Activated CD4-positive, alpha-beta T cell treated with anti-CD3 and anti-CD28 coated beads, Interleukin-2, amount 10 ng/mL, durations not matched to agents 7 days and 5 days (primary cell): ENCODE results near the gene EVI5L. TPM values are rescaled to one million over a fixed set of nuclear protein-coding genes. Genes with fewer than 3 reads are reported as not detected.
"Not testable (repeated sequence)": the region's sequence is repeated elsewhere in the genome, so short reads cannot be mapped to it uniquely, and the experiment has no call there.

Experiments
- CTCF ChIA-PET: fragments of 350-600 bp; sonication (Branson Sonifier 250); formaldehyde crosslinking; loops from one replicate; lab custom pipeline; 2021; ENCODE audit warnings: antibody characterized with exemption; lab: Charles Lee
- POLR2A ChIA-PET: fragments of 350-600 bp; sonication (Branson Sonifier 250); formaldehyde crosslinking; loops from one replicate; lab custom pipeline; 2021; ENCODE audit warnings: antibody characterized with exemption; lab: Charles Lee
- DNase-seq: peaks from one replicate; pipeline ENCODE4 v3.0.0-alpha.2; 2020
- H3K27ac Mint-ChIP-seq: one replicate; pipeline ENCODE4 v1.8.0; 2021; ENCODE audit warnings: mild to moderate bottlenecking, moderate library complexity, mixed read lengths
- H3K27me3 Mint-ChIP-seq: one replicate; pipeline ENCODE4 v1.8.0; 2021; ENCODE audit warnings: mixed read lengths
- H3K36me3 Mint-ChIP-seq: one replicate; pipeline ENCODE4 v1.8.0; 2021; ENCODE audit warnings: low read depth, mixed read lengths
- H3K4me1 Mint-ChIP-seq: one replicate; pipeline ENCODE4 v1.8.0; 2021; ENCODE audit warnings: mixed read lengths
- H3K4me3 Mint-ChIP-seq: one replicate; pipeline ENCODE4 v1.8.0; 2021; ENCODE audit warnings: mild to moderate bottlenecking, moderate library complexity, mixed read lengths
- H3K9me3 Mint-ChIP-seq: one replicate; pipeline ENCODE4 v1.8.0; 2021; ENCODE audit warnings: mixed read lengths
- total RNA-seq, 2 experiments: library from RNA; stranded (reverse); gene quantifications; one replicate each; pipeline ENCODE4 v1.2.3, GENCODE V29; 2021

Gene EVI5L
- total RNA-seq, 2 experiments from 2014 or later = 9.7 to 11.2 TPM

GRCh38 chr19:7888826-7889217 is 58.8 kb downstream of the EVI5L start:
- H3K9me3 Mint-ChIP-seq = no peaks in the 10 kb centered on the region
- CTCF ChIA-PET = no interaction called here
- peaks cover 14% of the 10 kb centered on the region for H3K27me3 Mint-ChIP-seq

DNA sequence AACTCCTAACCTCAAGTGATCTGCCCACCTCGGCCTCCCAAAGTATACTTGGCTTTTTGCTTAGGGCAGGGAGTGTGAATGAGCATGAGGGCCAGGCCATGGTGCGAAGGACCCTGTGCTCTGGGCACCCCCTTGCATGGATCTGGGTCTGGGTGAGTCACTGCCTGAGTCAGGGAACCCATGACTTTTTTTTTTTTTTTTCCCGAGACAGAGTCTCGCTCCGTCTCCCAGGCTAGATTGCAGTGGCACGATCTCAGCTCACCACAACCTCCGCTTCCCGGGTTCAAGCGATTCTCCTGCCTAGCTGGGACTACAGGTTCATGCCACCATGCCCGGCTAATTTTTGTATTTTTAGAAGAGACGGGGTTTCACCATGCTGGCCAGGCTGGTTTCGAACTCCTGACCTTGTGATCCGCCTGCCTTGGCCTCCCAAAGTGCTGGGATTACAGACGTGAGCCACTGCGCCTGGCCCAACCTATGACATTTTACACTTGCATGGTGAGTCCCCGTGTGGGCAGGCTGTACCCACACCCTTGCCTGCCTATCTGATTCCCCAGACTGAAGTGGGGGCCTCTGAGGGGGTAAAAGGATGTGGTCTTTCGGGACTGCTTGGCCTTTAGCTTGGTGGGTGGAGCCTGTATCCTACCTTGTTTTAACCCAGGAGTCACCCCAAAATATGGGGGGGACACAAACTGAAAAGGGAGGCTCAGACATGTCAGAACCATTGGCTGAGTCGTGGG is 63.5 kb downstream of the EVI5L start:
- H3K36me3 Mint-ChIP-seq, H3K4me3 Mint-ChIP-seq, POLR2A ChIA-PET, H3K4me1 Mint-ChIP-seq, DNase-seq, H3K9me3 Mint-ChIP-seq, H3K27ac Mint-ChIP-seq: not testable (repeated sequence)
- CTCF ChIA-PET = interaction anchor here (2.4 kb wide), 1 partner anchor 10 kb away, joined by 6 read pairs; the partner anchor contains the start of gene MAP2K7
- peaks cover 11% of the 10 kb centered on the region for H3K27me3 Mint-ChIP-seq

More at GRCh38 chr19:7888826-7889217, 58.8 kb downstream of the EVI5L start:
- DNase-seq = no peak
- Mint-ChIP-seq H3K4me1 (peaks cover 6% of the 10 kb centered on the region), H3K4me3 (no peak overlapping the region), H3K36me3 (no peaks in the 10 kb centered on the region), H3K27ac (no peak overlapping the region)
- POLR2A ChIA-PET = no interaction called here

DNA sequence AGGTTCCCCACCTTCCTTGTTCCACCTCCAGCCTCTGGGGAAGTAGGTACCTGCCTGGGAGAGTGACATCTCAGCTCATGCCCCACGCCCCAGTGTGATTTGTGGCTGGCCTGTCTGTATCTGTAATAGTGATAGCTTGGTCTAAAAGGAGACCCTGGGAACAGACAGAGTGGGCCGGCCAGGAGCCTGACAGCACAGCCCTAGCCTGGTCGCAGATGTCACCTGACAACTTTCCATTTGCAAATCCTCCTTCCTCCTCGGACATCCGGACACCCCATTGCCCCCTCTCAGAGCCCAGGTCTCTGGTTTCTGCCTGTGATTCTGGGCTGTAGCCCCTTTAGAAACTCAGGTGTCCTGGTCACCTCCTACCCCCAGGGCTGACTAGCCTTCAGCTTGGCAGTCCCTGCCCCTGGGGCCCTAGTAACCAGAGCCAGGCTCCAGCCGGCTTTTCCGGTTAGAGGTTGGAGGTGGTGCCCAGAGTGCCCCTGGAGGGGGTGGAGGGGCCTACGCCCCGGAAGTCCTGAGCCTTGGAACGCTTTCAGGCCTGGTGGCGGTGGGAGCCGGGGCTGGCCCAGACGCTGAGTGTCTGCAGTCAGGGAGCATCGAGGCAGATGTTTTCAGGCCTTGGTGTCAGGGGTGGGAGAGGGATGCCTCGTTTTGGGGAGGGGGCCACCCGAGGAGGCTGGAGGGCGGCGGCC is 64.7 kb downstream of the EVI5L start:
- POLR2A ChIA-PET = no interaction called here
- peaks cover 7% of the 10 kb centered on the region for H3K27me3 Mint-ChIP-seq
- H3K9me3 Mint-ChIP-seq = no peaks in the 10 kb centered on the region
- H3K4me3 Mint-ChIP-seq = no peak overlapping the region
- no peak for DNase-seq
- no peak overlapping the region for H3K27ac Mint-ChIP-seq
- CTCF ChIA-PET = interaction anchor here (0.6 to 2.4 kb wide), 3 partner anchors 9 to 23 kb away, joined by 3 to 6 read pairs (median 3); partner anchors contain the start of gene MAP2K7
- H3K4me1 Mint-ChIP-seq = no peaks in the 10 kb centered on the region
- H3K36me3 Mint-ChIP-seq = no peaks in the 10 kb centered on the region

DNA sequence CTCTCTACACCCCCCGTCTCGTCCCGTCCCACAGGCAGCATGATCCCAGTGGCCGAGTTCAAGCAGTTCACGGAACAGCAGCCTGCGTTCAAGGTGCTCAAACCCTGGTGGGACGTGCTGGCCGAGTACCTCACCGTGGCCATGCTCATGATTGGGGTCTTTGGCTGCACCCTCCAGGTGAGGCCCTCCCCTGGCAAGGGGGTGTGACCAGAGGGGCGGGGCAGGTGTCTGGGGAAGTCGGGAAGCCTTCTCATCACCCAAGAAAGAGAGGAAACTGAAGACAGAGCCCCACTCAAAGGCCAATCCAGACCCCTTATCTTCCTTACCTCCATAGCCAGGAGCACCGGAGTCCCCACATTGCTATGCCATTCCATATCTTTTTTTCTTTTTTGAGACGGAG is 65.5 kb downstream of the EVI5L start:
- no peaks in the 10 kb centered on the region for H3K4me1 Mint-ChIP-seq
- no peak overlapping the region for H3K4me3 Mint-ChIP-seq
- no peaks in the 10 kb centered on the region for H3K36me3 Mint-ChIP-seq
- CTCF ChIA-PET = interaction anchor here (0.6 kb wide), 2 partner anchors 24 to 785 kb away, joined by 5 read pairs; no protein-coding TSS in a partner anchor
- peaks cover 3% of the 10 kb centered on the region for H3K27me3 Mint-ChIP-seq
- H3K27ac Mint-ChIP-seq = no peak overlapping the region
- POLR2A ChIA-PET = no interaction called here
- DNase-seq = no peak
- H3K9me3 Mint-ChIP-seq = no peaks in the 10 kb centered on the region

DNA sequence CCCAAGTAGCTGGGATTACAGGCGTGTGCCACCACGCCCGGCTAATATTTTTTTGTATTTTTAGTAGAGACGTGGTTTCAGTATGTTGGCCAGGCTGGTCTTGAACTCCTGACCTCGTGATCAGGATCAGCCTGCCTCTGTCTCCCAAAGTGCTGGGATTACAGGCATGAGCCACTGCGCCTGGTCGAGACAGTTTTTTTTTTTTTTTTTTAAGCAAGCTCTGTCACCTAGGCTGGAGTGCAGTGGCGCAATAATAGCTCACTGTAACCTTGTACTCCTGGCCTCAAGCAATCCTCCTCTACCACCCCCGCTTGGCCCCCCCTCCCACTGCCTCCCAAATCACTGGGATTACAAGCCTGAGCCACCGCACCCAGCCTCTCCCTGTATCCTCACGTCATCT is 67.3 kb downstream of the EVI5L start:
- DNase-seq = no peak
- Mint-ChIP-seq H3K4me1 (no peaks in the 10 kb centered on the region), H3K27me3 (no peaks in the 10 kb centered on the region), H3K27ac (no peak overlapping the region), H3K9me3 (no peaks in the 10 kb centered on the region), H3K36me3 (no peaks in the 10 kb centered on the region), H3K4me3 (no peak overlapping the region)
- ChIA-PET POLR2A (no interaction called here), CTCF (interaction anchor here (0.6 to 1.5 kb wide), 5 partner anchors 10 to 139 kb away, joined by 3 to 5 read pairs (median 4); no protein-coding TSS in a partner anchor)

DNA sequence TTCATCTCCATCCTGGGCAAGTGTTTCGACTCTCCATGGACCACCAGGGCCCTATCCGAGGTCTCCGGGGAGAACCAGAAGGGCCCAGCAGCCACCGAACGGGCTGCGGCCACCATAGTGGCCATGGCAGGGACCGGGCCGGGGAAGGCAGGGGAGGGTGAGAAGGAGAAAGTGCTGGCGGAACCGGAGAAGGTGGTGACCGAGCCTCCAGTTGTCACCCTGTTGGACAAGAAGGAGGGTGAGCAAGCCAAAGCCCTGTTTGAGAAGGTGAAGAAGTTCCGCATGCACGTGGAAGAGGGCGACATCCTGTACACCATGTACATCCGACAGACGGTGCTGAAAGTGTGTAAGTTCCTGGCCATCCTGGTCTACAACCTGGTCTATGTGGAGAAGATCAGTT is 68.9 kb downstream of the EVI5L start:
- Mint-ChIP-seq H3K36me3 (no peaks in the 10 kb centered on the region), H3K27me3 (no peaks in the 10 kb centered on the region), H3K4me3 (no peak overlapping the region), H3K27ac (no peak overlapping the region), H3K4me1 (peaks cover 8% of the 10 kb centered on the region), H3K9me3 (no peaks in the 10 kb centered on the region)
- ChIA-PET CTCF (interaction anchor here (0.7 to 3.7 kb wide), 3 partner anchors 29 to 44 kb away, joined by 3 to 20 read pairs (median 4); no protein-coding TSS in a partner anchor), POLR2A (no interaction called here)
- no peak for DNase-seq

DNA sequence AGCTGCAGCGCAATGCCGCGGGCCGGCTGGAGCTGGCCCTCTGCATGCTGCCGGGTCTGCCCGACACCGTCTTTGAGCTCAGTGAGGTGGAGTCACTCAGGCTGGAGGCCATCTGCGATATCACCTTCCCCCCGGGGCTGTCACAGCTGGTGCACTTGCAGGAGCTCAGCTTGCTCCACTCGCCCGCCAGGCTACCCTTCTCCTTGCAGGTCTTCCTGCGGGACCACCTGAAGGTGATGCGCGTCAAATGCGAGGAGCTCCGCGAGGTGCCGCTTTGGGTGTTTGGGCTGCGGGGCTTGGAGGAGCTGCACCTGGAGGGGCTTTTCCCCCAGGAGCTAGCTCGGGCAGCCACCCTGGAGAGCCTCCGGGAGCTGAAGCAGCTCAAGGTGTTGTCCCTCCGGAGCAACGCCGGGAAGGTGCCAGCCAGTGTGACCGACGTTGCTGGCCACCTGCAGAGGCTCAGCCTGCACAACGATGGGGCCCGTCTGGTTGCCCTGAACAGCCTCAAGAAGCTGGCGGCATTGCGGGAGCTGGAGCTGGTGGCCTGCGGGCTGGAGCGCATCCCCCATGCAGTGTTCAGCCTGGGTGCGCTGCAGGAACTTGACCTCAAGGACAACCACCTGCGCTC is 69.8 kb downstream of the EVI5L start:
- no peak for DNase-seq
- no peaks in the 10 kb centered on the region for H3K9me3 Mint-ChIP-seq
- H3K27ac Mint-ChIP-seq = no peak overlapping the region
- peaks cover 12% of the 10 kb centered on the region for H3K4me1 Mint-ChIP-seq
- POLR2A ChIA-PET = no interaction called here
- CTCF ChIA-PET = interaction anchor here (0.6 to 3.7 kb wide), 4 partner anchors 25 to 332 kb away, joined by 3 to 20 read pairs (median 4); partner anchors contain the start of gene PRR36
- no peak overlapping the region for H3K4me3 Mint-ChIP-seq
- H3K27me3 Mint-ChIP-seq = no peaks in the 10 kb centered on the region
- peaks cover 4% of the 10 kb centered on the region for H3K36me3 Mint-ChIP-seq

GRCh38 chr19:7900401-7900870 is 70.4 kb downstream of the EVI5L start:
- no peak overlapping the region for H3K4me3 Mint-ChIP-seq
- DNase-seq = no peak
- no peak overlapping the region for H3K27ac Mint-ChIP-seq
- ChIA-PET CTCF (interaction anchor here (0.6 to 3.7 kb wide), 4 partner anchors 31 to 332 kb away, joined by 3 to 20 read pairs (median 4); no protein-coding TSS in a partner anchor), POLR2A (no interaction called here)
- no peaks in the 10 kb centered on the region for H3K27me3 Mint-ChIP-seq
- H3K36me3 Mint-ChIP-seq = peaks cover 7% of the 10 kb centered on the region
- H3K9me3 Mint-ChIP-seq = no peaks in the 10 kb centered on the region
- peaks cover 16% of the 10 kb centered on the region for H3K4me1 Mint-ChIP-seq

DNA sequence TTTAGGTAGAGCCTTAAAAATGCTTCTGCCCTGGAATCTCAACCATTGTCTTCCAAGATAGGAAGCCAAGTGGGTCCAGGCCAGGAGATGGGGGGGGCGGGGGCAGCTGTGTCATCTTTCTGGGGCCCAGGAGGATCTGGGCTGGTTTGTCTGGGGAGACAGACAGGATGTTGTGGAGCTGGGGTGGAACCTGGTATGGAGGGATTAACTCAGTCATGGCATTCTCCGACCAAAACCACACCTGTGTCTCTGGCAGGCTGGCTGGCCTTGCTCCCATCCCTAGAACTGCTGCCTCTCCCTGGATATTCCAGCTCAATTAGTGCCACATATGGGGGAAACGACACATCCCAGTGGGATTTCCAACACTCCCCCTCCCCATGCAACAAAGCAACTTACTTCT is 70.9 kb downstream of the EVI5L start:
- H3K4me3 Mint-ChIP-seq = no peak overlapping the region
- no peak for DNase-seq
- ChIA-PET CTCF (interaction anchor here (1.5 to 3.7 kb wide), 2 partner anchors 32 to 333 kb away, joined by 4 to 20 read pairs; no protein-coding TSS in a partner anchor), POLR2A (no interaction called here)
- no peaks in the 10 kb centered on the region for H3K9me3 Mint-ChIP-seq
- H3K27ac Mint-ChIP-seq = no peak overlapping the region
- H3K4me1 Mint-ChIP-seq = peaks cover 21% of the 10 kb centered on the region
- no peaks in the 10 kb centered on the region for H3K27me3 Mint-ChIP-seq
- peaks cover 10% of the 10 kb centered on the region for H3K36me3 Mint-ChIP-seq

- POLR2A ChIA-PET = no interaction called here
These were observed 71.3 kb downstream of the EVI5L start for GRCh38 chr19:7901337-7901736.

GRCh38 chr19:7902796-7903243 is 72.8 kb downstream of the EVI5L start:
- Mint-ChIP-seq H3K4me3 (peak overlapping the region; percentile 81), H3K4me1 (peaks cover 26% of the 10 kb centered on the region)
- no peak for DNase-seq

More at GRCh38 chr19:7901337-7901736, 71.3 kb downstream of the EVI5L start:
- no peaks in the 10 kb centered on the region for H3K9me3 Mint-ChIP-seq
- no peak overlapping the region for H3K4me3 Mint-ChIP-seq
- H3K27ac Mint-ChIP-seq = no peak overlapping the region
- peaks cover 23% of the 10 kb centered on the region for H3K4me1 Mint-ChIP-seq
- peaks cover 10% of the 10 kb centered on the region for H3K36me3 Mint-ChIP-seq
- CTCF ChIA-PET = interaction anchor here (0.6 to 3.7 kb wide), 4 partner anchors 11 to 333 kb away, joined by 3 to 20 read pairs (median 4); no protein-coding TSS in a partner anchor
- H3K27me3 Mint-ChIP-seq = no peaks in the 10 kb centered on the region
- no peak for DNase-seq

More at GRCh38 chr19:7902796-7903243, 72.8 kb downstream of the EVI5L start:
- Mint-ChIP-seq H3K9me3 (no peaks in the 10 kb centered on the region), H3K36me3 (peaks cover 10% of the 10 kb centered on the region), H3K27ac (peak overlapping the region; percentile 92), H3K27me3 (no peaks in the 10 kb centered on the region)
- POLR2A ChIA-PET = no interaction called here
- CTCF ChIA-PET = interaction anchor here (1.0 to 3.7 kb wide), 9 partner anchors 9 to 222 kb away, joined by 3 to 20 read pairs (median 4); partner anchors contain the start of genes SNAPC2 and TRAPPC5
